ENCODE measurements around the gene OR6A2.

DNA sequence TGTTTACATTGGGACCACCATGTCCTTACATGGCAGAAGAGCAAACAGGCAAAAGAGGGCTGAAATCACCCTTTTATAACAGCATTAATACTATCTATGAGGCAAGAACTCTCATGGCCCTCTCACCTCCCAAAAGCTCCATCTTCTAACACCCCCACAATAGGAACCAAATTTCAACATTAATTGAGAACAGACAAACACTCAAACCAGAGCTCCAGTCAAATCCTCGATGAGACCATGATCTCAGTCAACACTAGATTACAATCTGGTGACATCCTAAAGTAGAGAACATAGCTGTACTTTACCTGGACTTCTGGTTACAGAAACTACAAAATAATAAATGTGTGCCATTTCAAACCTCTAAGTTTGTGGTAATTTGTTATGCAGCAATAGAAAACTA is 52.9 kb downstream of the OR6A2 start:
- TF ChIP-seq, protein P1, sequence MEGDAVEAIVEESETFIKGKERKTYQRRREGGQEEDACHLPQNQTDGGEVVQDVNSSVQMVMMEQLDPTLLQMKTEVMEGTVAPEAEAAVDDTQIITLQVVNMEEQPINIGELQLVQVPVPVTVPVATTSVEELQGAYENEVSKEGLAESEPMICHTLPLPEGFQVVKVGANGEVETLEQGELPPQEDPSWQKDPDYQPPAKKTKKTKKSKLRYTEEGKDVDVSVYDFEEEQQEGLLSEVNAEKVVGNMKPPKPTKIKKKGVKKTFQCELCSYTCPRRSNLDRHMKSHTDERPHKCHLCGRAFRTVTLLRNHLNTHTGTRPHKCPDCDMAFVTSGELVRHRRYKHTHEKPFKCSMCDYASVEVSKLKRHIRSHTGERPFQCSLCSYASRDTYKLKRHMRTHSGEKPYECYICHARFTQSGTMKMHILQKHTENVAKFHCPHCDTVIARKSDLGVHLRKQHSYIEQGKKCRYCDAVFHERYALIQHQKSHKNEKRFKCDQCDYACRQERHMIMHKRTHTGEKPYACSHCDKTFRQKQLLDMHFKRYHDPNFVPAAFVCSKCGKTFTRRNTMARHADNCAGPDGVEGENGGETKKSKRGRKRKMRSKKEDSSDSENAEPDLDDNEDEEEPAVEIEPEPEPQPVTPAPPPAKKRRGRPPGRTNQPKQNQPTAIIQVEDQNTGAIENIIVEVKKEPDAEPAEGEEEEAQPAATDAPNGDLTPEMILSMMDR (IDR thresholded peaks at IDR 0.05): no peak
- TF ChIP-seq POLR2A (IDR thresholded peaks at IDR 0.05): no peak
